ENCODE measurements around the gene CCDC69. TPM values are rescaled to one million over a fixed set of nuclear protein-coding genes. Genes with fewer than 3 reads are reported as not detected.

The CCDC69 gene
- total and polyA plus RNA-seq, 2 of the 8 experiments (the other 6 are each of a cell fraction or from before 2014, with no cell fraction given): 8.4 to 10.8 TPM

- H3K27me3 ChIP-seq (replicated peaks in 1 of 4; ENCODE audit: control insufficient read depth in 3 of 4, extremely low read depth in 1 of 4, insufficient read depth in 3 of 4, low read length in 3 of 4): no peaks in the 10 kb centered on the region
- no peak overlapping the region for H2AK5ac ChIP-seq (ENCODE audit: low read depth, low read length)
- H3K4me3 ChIP-seq (ENCODE audit: extremely low read depth in 1 of 4, insufficient read depth in 2 of 4, low read depth in 3 of 4, low read length in 4 of 4): no peak overlapping the region
- no peaks in the 10 kb centered on the region for H3K23me2 ChIP-seq (ENCODE audit: low read depth, low read length)
- H3K14ac ChIP-seq (ENCODE audit: insufficient read length): no peak overlapping the region
- no peak overlapping the region for H2AFZ ChIP-seq (ENCODE audit: low read length)
- TF ChIP-seq TAF1 (IDR thresholded peaks at IDR 0.05; ENCODE audit: low read depth, low read length): no peak
- no peak for TF ChIP-seq JUND (IDR thresholded peaks at IDR 0.05; ENCODE audit: low read length)
- TF ChIP-seq TBP (IDR thresholded peaks at IDR 0.05; ENCODE audit: low read depth, low read length): no peak
- TF ChIP-seq ASH2L (IDR thresholded peaks at IDR 0.05; ENCODE audit: low read length): no peak
- no peak for DNase-seq (ENCODE audit: low read depth in 1 of 2, low spot score in 2 of 2)
- H3K9ac ChIP-seq (replicated peaks in 1 of 4; ENCODE audit: extremely low read depth in 1 of 4, low read depth in 3 of 4, low read length in 3 of 4): no peak overlapping the region
- no peaks in the 10 kb centered on the region for H4K20me1 ChIP-seq (replicated peaks in 1 of 2; ENCODE audit: control insufficient read depth in 1 of 2, insufficient read depth in 2 of 2, low read length in 2 of 2)
- WGBS, 2 experiments (ENCODE audit: extremely low coverage in 1 of 2, insufficient coverage in 1 of 2, insufficient read length in 1 of 2, insufficient replicate concordance in 2 of 2, low coverage in 1 of 2, low lambda C conversion rate in 2 of 2, missing lambda C conversion rate in 1 of 2): 89% methylated on average over 2 of the region's 2 CpGs; no CpG with 5 or more reads in 1 of the 2 experiments
- no peak overlapping the region for H2BK5ac ChIP-seq (ENCODE audit: low read depth, low read length)
- no peak overlapping the region for H3K56ac ChIP-seq (replicated peaks; ENCODE audit: insufficient read length, low read depth, low read length)
- no peak overlapping the region for H3K27ac ChIP-seq (ENCODE audit: low read depth, low read length)
- H3K79me1 ChIP-seq (ENCODE audit: low read depth, low read length): no peaks in the 10 kb centered on the region
- ChIA-PET CTCF (ENCODE audit: partially characterized antibody) (interaction anchor here (1.0 to 7.4 kb wide), 10 partner anchors 9 to 238 kb away, joined by 3 to 75 read pairs (median 11); partner anchors contain the start of genes CCDC69 and GM2A), POLR2A (ENCODE audit: partially characterized antibody) (interaction anchor here (1.2 kb wide), 1 partner anchor 84 kb away, joined by 3 read pairs; the partner anchor contains the start of gene ANXA6)
- no peak overlapping the region for H3K4me2 ChIP-seq (ENCODE audit: insufficient read depth in 1 of 2, low read depth in 2 of 2, low read length in 2 of 2)
- H3K23ac ChIP-seq (ENCODE audit: insufficient read length): no peak overlapping the region
- H4K8ac ChIP-seq (ENCODE audit: extremely low read depth, insufficient read depth, low read length): no peak overlapping the region
- no peak overlapping the region for H2BK12ac ChIP-seq (ENCODE audit: low read depth, low read length)
- H4K91ac ChIP-seq (replicated peaks; ENCODE audit: insufficient read length, low read length): no peak overlapping the region
- H3K36me3 ChIP-seq (ENCODE audit: control insufficient read depth in 2 of 4, insufficient read depth in 4 of 4, low read length in 3 of 4): no peaks in the 10 kb centered on the region
- no peaks in the 10 kb centered on the region for H3K9me3 ChIP-seq (ENCODE audit: insufficient read depth in 2 of 2, low read depth in 1 of 2, low read length in 1 of 2)
- H3K4ac ChIP-seq (replicated peaks; ENCODE audit: insufficient read length, low read depth, low read length): no peak overlapping the region
- no peak for FAIRE-seq
- H3K18ac ChIP-seq (ENCODE audit: extremely low read depth, low read length): no peak overlapping the region; the same call in 1 of the 2 replicates
- H3K79me2 ChIP-seq (ENCODE audit: control insufficient read depth in 1 of 2, insufficient read depth in 2 of 2, low read length in 2 of 2): no peaks in the 10 kb centered on the region
- H4K5ac ChIP-seq (ENCODE audit: insufficient read length, low read depth, low read length): no peak overlapping the region
- H2BK120ac ChIP-seq (replicated peaks; ENCODE audit: low read depth, low read length): no peak overlapping the region
- peaks cover 3 to 11% (median 7%) of the 10 kb centered on the region in 4 experiments; a peak in 6 of 7 replicates for H3K4me1 ChIP-seq (replicated peaks in 1 of 4; ENCODE audit: control insufficient read depth in 3 of 4, insufficient read depth in 4 of 4, low read length in 3 of 4)
- no peak overlapping the region for H2BK20ac ChIP-seq (ENCODE audit: low read length)
- H2BK15ac ChIP-seq (ENCODE audit: low read length): no peak overlapping the region
Observed at GRCh38 chr5:151240924-151241635, 17.2 kb upstream of the CCDC69 start.
